Measurements from ENCODE around the gene NHERF2. TPM values are rescaled to one million over a fixed set of nuclear protein-coding genes. Genes with fewer than 3 reads are reported as not detected.

The NHERF2 gene
- total RNA-seq, 1 experiment from 2014 or later = 174 TPM

GRCh38 chr16:2030036-2030435 is 3.3 kb downstream of the NHERF2 start:
- Histone ChIP-seq H3K4me3 (ENCODE audit: low read depth in 2 of 2, low read length in 2 of 2) (no peak overlapping the region), H3K4me1 (ENCODE audit: control insufficient read depth, insufficient read depth, low read length) (peaks cover 75% of the 10 kb centered on the region), H3K9me3 (ENCODE audit: control insufficient read depth, insufficient read depth, low read depth, low read length) (no peaks in the 10 kb centered on the region), H3K27me3 (ENCODE audit: control insufficient read depth, insufficient read depth, low read length) (no peaks in the 10 kb centered on the region), H3K27ac (ENCODE audit: low read length) (peak overlapping the region; percentile 95), H3K36me3 (ENCODE audit: control insufficient read depth, insufficient read depth, low read length) (no peaks in the 10 kb centered on the region)
- DNase-seq (ENCODE audit: low read depth, low spot score) (no peak), ATAC-seq (no peak)
- ChIA-PET POLR2A (no interaction called here), CTCF (no interaction called here)
- BruUV-seq (replicated peaks) = no TSS peak
- in situ Hi-C loops (cut with HindIII; ENCODE audit: low pct_unique_long_range_greater_than_20kb, low sequenced_read_pairs) = no loop called here
- TF ChIP-seq CTCF (IDR thresholded peaks at IDR 0.05) = no peak
- no peak for TF ChIP-seq REST (IDR thresholded peaks at IDR 0.05; ENCODE audit: insufficient read depth in 1 of 2, low read depth in 2 of 2, low read length in 1 of 2)
- TF ChIP-seq POLR2AphosphoS5 (IDR thresholded peaks at IDR 0.05; ENCODE audit: low read depth, low read length) = no peak
- TF ChIP-seq SIN3A (IDR thresholded peaks at IDR 0.05; ENCODE audit: borderline replicate concordance, insufficient read depth, low read depth, low read length) = no peak
- no peak for TF ChIP-seq TCF7L2 (IDR thresholded peaks at IDR 0.05; ENCODE audit: low read depth, low read length)
- intact Hi-C loops (cut with micrococcal nuclease; ENCODE audit: unreplicated experiment) = no loop called here

DNA sequence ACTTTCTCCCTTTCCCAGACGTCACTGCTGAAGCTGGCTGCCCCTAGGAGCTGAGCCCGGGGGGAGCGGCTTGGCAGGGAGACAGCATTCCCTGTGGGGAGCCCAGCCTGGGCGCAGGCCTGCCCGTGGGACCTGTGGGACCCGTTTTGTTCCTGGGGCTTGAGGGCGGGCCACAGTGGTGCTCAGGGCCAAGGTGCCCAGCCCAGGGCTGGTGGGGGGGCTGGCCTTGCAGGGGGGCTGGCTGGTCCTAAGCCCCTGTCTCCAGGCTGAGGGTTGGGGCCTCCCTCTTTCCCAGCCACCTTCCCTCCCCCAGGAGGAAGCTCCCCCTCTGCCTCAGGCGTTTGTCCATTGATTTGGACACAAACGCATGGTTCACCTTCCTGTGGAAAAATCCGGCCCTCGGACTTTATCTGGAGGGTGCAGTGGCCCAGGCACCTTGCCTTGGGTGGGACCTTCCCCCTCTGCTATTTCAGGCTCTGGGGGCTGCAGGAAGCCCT is 4.4 kb downstream of the NHERF2 start:
- no peak overlapping the region for H3K4me3 ChIP-seq (ENCODE audit: low read depth in 2 of 2, low read length in 2 of 2)
- peaks cover 79% of the 10 kb centered on the region for H3K4me1 ChIP-seq (ENCODE audit: control insufficient read depth, insufficient read depth, low read length)
- intact Hi-C loops (cut with micrococcal nuclease; ENCODE audit: unreplicated experiment) = no loop called here
- CTCF ChIA-PET = interaction anchor here (0.6 kb wide), 1 partner anchor 9 kb away, joined by 4 read pairs; no protein-coding TSS in a partner anchor
- TF ChIP-seq REST (IDR thresholded peaks at IDR 0.05; ENCODE audit: insufficient read depth in 1 of 2, low read depth in 2 of 2, low read length in 1 of 2) (no peak), POLR2AphosphoS5 (IDR thresholded peaks at IDR 0.05; ENCODE audit: low read depth, low read length) (no peak), SIN3A (IDR thresholded peaks at IDR 0.05; ENCODE audit: borderline replicate concordance, insufficient read depth, low read depth, low read length) (no peak), TCF7L2 (IDR thresholded peaks at IDR 0.05; ENCODE audit: low read depth, low read length) (no peak), CTCF (IDR thresholded peaks at IDR 0.05) (no peak)
- peak overlapping the region; percentile 95 for H3K27ac ChIP-seq (ENCODE audit: low read length)
- H3K27me3 ChIP-seq (ENCODE audit: control insufficient read depth, insufficient read depth, low read length) = no peaks in the 10 kb centered on the region
- ATAC-seq = no peak
- no TSS peak for BruUV-seq (replicated peaks)
- no peaks in the 10 kb centered on the region for H3K36me3 ChIP-seq (ENCODE audit: control insufficient read depth, insufficient read depth, low read length)
- H3K9me3 ChIP-seq (ENCODE audit: control insufficient read depth, insufficient read depth, low read depth, low read length) = no peaks in the 10 kb centered on the region
- DNase-seq (ENCODE audit: low read depth, low spot score) = no peak
- POLR2A ChIA-PET = interaction anchor here (0.6 kb wide), 1 partner anchor 9 kb away, joined by 6 read pairs; no protein-coding TSS in a partner anchor
- in situ Hi-C loops (cut with HindIII; ENCODE audit: low pct_unique_long_range_greater_than_20kb, low sequenced_read_pairs) = no loop called here

Data from Panc1 (cell line).